ENCODE results near the gene NFKBIL1. TPM values are rescaled to one million over a fixed set of nuclear protein-coding genes. Genes with fewer than 3 reads are reported as not detected.
A peak's percentile ranks its signal among the peaks of the same experiment; 100 is the strongest.

The NFKBIL1 gene
- total RNA-seq, 1 experiment from 2014 or later, result 19.5 TPM

- TF ChIP-seq ZSCAN18 (CRISPR knock-in tag; IDR thresholded peaks at IDR 0.05), result no peak
- no peak for TF ChIP-seq NR3C1 (CRISPR knock-in tag; conservative IDR thresholded peaks at IDR 0.05; ENCODE audit: low read depth)
- no peak for TF ChIP-seq RELA (CRISPR knock-in tag; IDR thresholded peaks at IDR 0.05; ENCODE audit: borderline replicate concordance)
- TF ChIP-seq SP1 (CRISPR knock-in tag; conservative IDR thresholded peaks at IDR 0.05), result no peak
- no peak for TF ChIP-seq MXD4 (CRISPR knock-in tag; IDR thresholded peaks at IDR 0.05; ENCODE audit: borderline replicate concordance)
- no peak for TF ChIP-seq USF1 (CRISPR knock-in tag; IDR thresholded peaks at IDR 0.05)
- TF ChIP-seq ATF6 (CRISPR knock-in tag; IDR thresholded peaks at IDR 0.05), result no peak
- TF ChIP-seq SMAD3 (CRISPR knock-in tag; IDR thresholded peaks at IDR 0.05; ENCODE audit: borderline replicate concordance), result no peak
- no peak for TF ChIP-seq ATF2 (CRISPR knock-in tag; IDR thresholded peaks at IDR 0.05; ENCODE audit: borderline replicate concordance, low read depth)
- TF ChIP-seq GABPB1 (CRISPR knock-in tag; IDR thresholded peaks at IDR 0.05), result no peak
- TF ChIP-seq ZNF532 (CRISPR knock-in tag; IDR thresholded peaks at IDR 0.05; ENCODE audit: borderline replicate concordance), result peak; percentile 72; the same call in 1 of the 2 replicates
- no peak for TF ChIP-seq GRHL2 (CRISPR knock-in tag; IDR thresholded peaks at IDR 0.05; ENCODE audit: insufficient replicate concordance, severe bottlenecking)
- no peak for TF ChIP-seq ZNF281 (CRISPR knock-in tag; IDR thresholded peaks at IDR 0.05)
- TF ChIP-seq AR (CRISPR knock-in tag; IDR thresholded peaks at IDR 0.05), result peak; percentile 85; the same call in 1 of the 2 replicates
- no peak for TF ChIP-seq PRDM15 (CRISPR knock-in tag; IDR thresholded peaks at IDR 0.05)
- TF ChIP-seq ZNF416 (CRISPR knock-in tag; IDR thresholded peaks at IDR 0.05), result peak; percentile 61
Observed at GRCh38 chr6:31528821-31529328, 18.5 kb upstream of the NFKBIL1 start, which contains the start of gene MCCD1 (continued).
